ENCODE data around the gene ATP6V0A1.

The ATP6V0A1 gene

GRCh38 chr17:42457107-42457792 lies 1.4 kb upstream of the ATP6V0A1 start:
- Histone ChIP-seq H3K9me3 (ENCODE audit: control insufficient read depth, insufficient read depth, low read length) (no peaks in the 10 kb centered on the region), H3K27me3 (ENCODE audit: control insufficient read depth, insufficient read depth, low read length) (no peaks in the 10 kb centered on the region), H3K4me1 (ENCODE audit: control insufficient read depth, insufficient read depth, low read length) (no peaks in the 10 kb centered on the region; the same call in 1 of the 2 replicates), H3K27ac (ENCODE audit: low read length) (no peak overlapping the region), H3K36me3 (ENCODE audit: control insufficient read depth, insufficient read depth, low read length) (no peaks in the 10 kb centered on the region), H3K4me3 (ENCODE audit: low read length) (no peak overlapping the region)
- no peak for DNase-seq (ENCODE audit: low read depth, low spot score)
- no CpG with 5 or more reads among the region's 6 CpGs for WGBS (ENCODE audit: insufficient coverage, insufficient read length)

- no CpG with 5 or more reads among the region's 11 CpGs for WGBS (ENCODE audit: insufficient coverage, insufficient read length)
- Histone ChIP-seq H3K27me3 (ENCODE audit: control insufficient read depth, insufficient read depth, low read length) (no peaks in the 10 kb centered on the region), H3K9me3 (ENCODE audit: control insufficient read depth, insufficient read depth, low read length) (no peaks in the 10 kb centered on the region), H3K27ac (ENCODE audit: low read length) (no peak overlapping the region), H3K4me1 (ENCODE audit: control insufficient read depth, insufficient read depth, low read length) (no peaks in the 10 kb centered on the region; the same call in 1 of the 2 replicates), H3K4me3 (ENCODE audit: low read length) (peak overlapping the region; percentile 60; the same call in 1 of the 2 replicates), H3K36me3 (ENCODE audit: control insufficient read depth, insufficient read depth, low read length) (no peaks in the 10 kb centered on the region)
- no peak for DNase-seq (ENCODE audit: low read depth, low spot score)
Measured at GRCh38 chr17:42459256-42459800, 650 bp downstream of the ATP6V0A1 start.

GRCh38 chr17:42459801-42460281 lies 1.2 kb downstream of the ATP6V0A1 start:
- no peaks in the 10 kb centered on the region for H3K9me3 ChIP-seq (ENCODE audit: control insufficient read depth, insufficient read depth, low read length)
- no peak overlapping the region for H3K27ac ChIP-seq (ENCODE audit: low read length)
- no peak overlapping the region for H3K4me3 ChIP-seq (ENCODE audit: low read length)
- DNase-seq (ENCODE audit: low read depth, low spot score) = no peak
- H3K4me1 ChIP-seq (ENCODE audit: control insufficient read depth, insufficient read depth, low read length) = no peaks in the 10 kb centered on the region; the same call in 1 of the 2 replicates
- no peaks in the 10 kb centered on the region for H3K36me3 ChIP-seq (ENCODE audit: control insufficient read depth, insufficient read depth, low read length)
- WGBS (ENCODE audit: insufficient coverage, insufficient read length) = no CpG with 5 or more reads among the region's 6 CpGs
- no peaks in the 10 kb centered on the region for H3K27me3 ChIP-seq (ENCODE audit: control insufficient read depth, insufficient read depth, low read length)

- Histone ChIP-seq H3K27ac (ENCODE audit: low read length) (no peak overlapping the region), H3K9me3 (ENCODE audit: control insufficient read depth, insufficient read depth, low read length) (no peaks in the 10 kb centered on the region), H3K4me1 (ENCODE audit: control insufficient read depth, insufficient read depth, low read length) (no peaks in the 10 kb centered on the region; the same call in 1 of the 2 replicates), H3K36me3 (ENCODE audit: control insufficient read depth, insufficient read depth, low read length) (no peaks in the 10 kb centered on the region), H3K4me3 (ENCODE audit: low read length) (no peak overlapping the region), H3K27me3 (ENCODE audit: control insufficient read depth, insufficient read depth, low read length) (no peaks in the 10 kb centered on the region)
- DNase-seq (ENCODE audit: low read depth, low spot score) = no peak
- no CpG with 5 or more reads among the region's 1 CpG for WGBS (ENCODE audit: insufficient coverage, insufficient read length)
Measured at GRCh38 chr17:42460371-42460770, 1.7 kb downstream of the ATP6V0A1 start.

- H3K4me1 ChIP-seq (ENCODE audit: control insufficient read depth, insufficient read depth, low read length) = no peaks in the 10 kb centered on the region; the same call in 1 of the 2 replicates
Measured at GRCh38 chr17:42463976-42464400, 5.3 kb downstream of the ATP6V0A1 start.

GRCh38 chr17:42467889-42468288 lies 9.2 kb downstream of the ATP6V0A1 start:
- no peak for DNase-seq (ENCODE audit: low read depth, low spot score)
- H3K9me3 ChIP-seq (ENCODE audit: control insufficient read depth, insufficient read depth, low read length) = no peaks in the 10 kb centered on the region
- no peak overlapping the region for H3K27ac ChIP-seq (ENCODE audit: low read length)
- no CpG with 5 or more reads among the region's 5 CpGs for WGBS (ENCODE audit: insufficient coverage, insufficient read length)
- H3K36me3 ChIP-seq (ENCODE audit: control insufficient read depth, insufficient read depth, low read length) = peaks cover 2% of the 10 kb centered on the region; the same call in 1 of the 2 replicates
- H3K4me1 ChIP-seq (ENCODE audit: control insufficient read depth, insufficient read depth, low read length) = no peaks in the 10 kb centered on the region
- H3K27me3 ChIP-seq (ENCODE audit: control insufficient read depth, insufficient read depth, low read length) = no peaks in the 10 kb centered on the region
- no peak overlapping the region for H3K4me3 ChIP-seq (ENCODE audit: low read length)

More at GRCh38 chr17:42463976-42464400, 5.3 kb downstream of the ATP6V0A1 start:
- H3K27me3 ChIP-seq (ENCODE audit: control insufficient read depth, insufficient read depth, low read length) = no peaks in the 10 kb centered on the region
- no CpG with 5 or more reads among the region's 4 CpGs for WGBS (ENCODE audit: insufficient coverage, insufficient read length)
- no peak overlapping the region for H3K27ac ChIP-seq (ENCODE audit: low read length)
- H3K4me3 ChIP-seq (ENCODE audit: low read length) = no peak overlapping the region
- H3K9me3 ChIP-seq (ENCODE audit: control insufficient read depth, insufficient read depth, low read length) = no peaks in the 10 kb centered on the region
- DNase-seq (ENCODE audit: low read depth, low spot score) = no peak
- no peaks in the 10 kb centered on the region; the same call in 1 of the 2 replicates for H3K36me3 ChIP-seq (ENCODE audit: control insufficient read depth, insufficient read depth, low read length)

GRCh38 chr17:42472709-42473521 lies 14.2 kb downstream of the ATP6V0A1 start:
- Histone ChIP-seq H3K4me1 (ENCODE audit: control insufficient read depth, insufficient read depth, low read length) (no peaks in the 10 kb centered on the region), H3K27ac (ENCODE audit: low read length) (no peak overlapping the region), H3K27me3 (ENCODE audit: control insufficient read depth, insufficient read depth, low read length) (no peaks in the 10 kb centered on the region; the same call in 1 of the 2 replicates), H3K9me3 (ENCODE audit: control insufficient read depth, insufficient read depth, low read length) (no peaks in the 10 kb centered on the region), H3K36me3 (ENCODE audit: control insufficient read depth, insufficient read depth, low read length) (peaks cover 8% of the 10 kb centered on the region; the same call in 1 of the 2 replicates), H3K4me3 (ENCODE audit: low read length) (no peak overlapping the region)
- DNase-seq (ENCODE audit: low read depth, low spot score) = no peak
- WGBS (ENCODE audit: insufficient coverage, insufficient read length) = no CpG with 5 or more reads among the region's 8 CpGs

- Histone ChIP-seq H3K4me1 (ENCODE audit: control insufficient read depth, insufficient read depth, low read length) (no peaks in the 10 kb centered on the region), H3K27ac (ENCODE audit: low read length) (no peak overlapping the region), H3K9me3 (ENCODE audit: control insufficient read depth, insufficient read depth, low read length) (no peaks in the 10 kb centered on the region), H3K27me3 (ENCODE audit: control insufficient read depth, insufficient read depth, low read length) (no peaks in the 10 kb centered on the region; the same call in 1 of the 2 replicates), H3K36me3 (ENCODE audit: control insufficient read depth, insufficient read depth, low read length) (peaks cover 11% of the 10 kb centered on the region; the same call in 1 of the 2 replicates), H3K4me3 (ENCODE audit: low read length) (no peak overlapping the region)
- WGBS (ENCODE audit: insufficient coverage, insufficient read length) = no CpG with 5 or more reads among the region's 6 CpGs
- DNase-seq (ENCODE audit: low read depth, low spot score) = no peak
Measured at GRCh38 chr17:42474276-42474675, 15.6 kb downstream of the ATP6V0A1 start.

- whole genome bisulfite sequencing (ENCODE audit: insufficient coverage, insufficient read length) = no CpG with 5 or more reads among the region's 3 CpGs
- no peak for DNase-seq (ENCODE audit: low read depth, low spot score)
Measured at GRCh38 chr17:42475121-42475520, 16.4 kb downstream of the ATP6V0A1 start.

GRCh38 chr17:42475835-42476234 lies 17.2 kb downstream of the ATP6V0A1 start:
- no CpG with 5 or more reads among the region's 4 CpGs for WGBS (ENCODE audit: insufficient coverage, insufficient read length)
- Histone ChIP-seq H3K36me3 (ENCODE audit: control insufficient read depth, insufficient read depth, low read length) (peaks cover 12% of the 10 kb centered on the region), H3K27ac (ENCODE audit: low read length) (no peak overlapping the region), H3K9me3 (ENCODE audit: control insufficient read depth, insufficient read depth, low read length) (no peaks in the 10 kb centered on the region), H3K27me3 (ENCODE audit: control insufficient read depth, insufficient read depth, low read length) (no peaks in the 10 kb centered on the region; the same call in 1 of the 2 replicates), H3K4me3 (ENCODE audit: low read length) (no peak overlapping the region), H3K4me1 (ENCODE audit: control insufficient read depth, insufficient read depth, low read length) (no peaks in the 10 kb centered on the region)
- no peak for DNase-seq (ENCODE audit: low read depth, low spot score)

More at GRCh38 chr17:42475121-42475520, 16.4 kb downstream of the ATP6V0A1 start:
- Histone ChIP-seq H3K27me3 (ENCODE audit: control insufficient read depth, insufficient read depth, low read length) (no peaks in the 10 kb centered on the region; the same call in 1 of the 2 replicates), H3K9me3 (ENCODE audit: control insufficient read depth, insufficient read depth, low read length) (no peaks in the 10 kb centered on the region), H3K36me3 (ENCODE audit: control insufficient read depth, insufficient read depth, low read length) (peaks cover 11% of the 10 kb centered on the region; the same call in 1 of the 2 replicates), H3K4me3 (ENCODE audit: low read length) (no peak overlapping the region), H3K27ac (ENCODE audit: low read length) (no peak overlapping the region), H3K4me1 (ENCODE audit: control insufficient read depth, insufficient read depth, low read length) (no peaks in the 10 kb centered on the region)
